BLaER1 (cell line): ENCODE measurements around the gene ACTL9.

Source experiments
- H3K27ac ChIP-seq: shearing (Covaris generic); formaldehyde crosslinking; 2 replicates; pipeline ENCODE4 v1.8.1; 2022
- H3K27me3 ChIP-seq: shearing (Covaris generic); formaldehyde crosslinking; 2 replicates; pipeline ENCODE4 v1.8.1; 2022
- H3K36me3 ChIP-seq: shearing (Covaris generic); formaldehyde crosslinking; 2 replicates; pipeline ENCODE4 v1.8.1; 2022
- H3K4me1 ChIP-seq: shearing (Covaris generic); formaldehyde crosslinking; 2 replicates; pipeline ENCODE4 v1.8.1; 2022
- H3K4me2 ChIP-seq: shearing (Covaris generic); formaldehyde crosslinking; 2 replicates; pipeline ENCODE4 v1.8.1; 2022
- H3K4me3 ChIP-seq: shearing (Covaris generic); formaldehyde crosslinking; 2 replicates; pipeline ENCODE4 v1.8.1; 2022
- H3K9ac ChIP-seq: shearing (Covaris generic); formaldehyde crosslinking; 2 replicates; pipeline ENCODE4 v1.8.1; 2022
- H3K9me3 ChIP-seq: shearing (Covaris generic); formaldehyde crosslinking; 2 replicates; pipeline ENCODE4 v1.8.1; 2022
- H4K20me1 ChIP-seq: shearing (Covaris generic); formaldehyde crosslinking; 2 replicates; pipeline ENCODE4 v1.8.1; 2022
- Cebpa-rat ChIP-seq: shearing (Covaris generic); IDR thresholded peaks from 2 replicates; pipeline ENCODE4 v1.8.1; 2022

The ACTL9 gene

DNA sequence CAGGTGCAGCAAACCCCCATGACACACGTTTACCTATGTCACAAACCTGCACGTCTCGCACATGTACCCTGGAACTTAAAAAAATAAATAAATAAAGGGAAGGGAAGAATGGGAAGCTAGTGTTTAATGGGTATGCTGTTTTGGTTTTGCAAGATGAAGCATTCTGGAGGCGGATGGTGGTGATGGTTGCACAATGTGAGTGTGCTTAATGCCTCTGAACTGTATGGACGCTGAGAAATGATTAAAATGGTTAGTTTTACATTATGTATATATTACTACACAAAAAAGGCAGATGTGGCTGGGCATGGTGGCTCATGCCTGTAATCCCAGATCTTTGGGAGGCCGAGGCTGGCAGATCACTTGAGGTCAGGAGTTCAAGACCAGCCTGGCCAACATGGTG is 50.4 kb downstream of the ACTL9 start:
- no peak overlapping the region for H3K27ac ChIP-seq
- TF ChIP-seq Cebpa-rat: no peak
- H3K27me3 ChIP-seq: no peaks in the 10 kb centered on the region
- H3K9ac ChIP-seq: no peak overlapping the region
- H3K4me2 ChIP-seq: no peak overlapping the region
- H4K20me1 ChIP-seq: no peaks in the 10 kb centered on the region
- H3K4me1 ChIP-seq: peaks cover 30% of the 10 kb centered on the region
- H3K9me3 ChIP-seq: no peaks in the 10 kb centered on the region
- H3K4me3 ChIP-seq: no peak overlapping the region
- H3K36me3 ChIP-seq: no peaks in the 10 kb centered on the region
